MV-4-11 (cell line): ENCODE results near the gene GGT6.

Experiments used
- DNase-seq: peaks from one replicate; lab custom pipeline; 2025; lab: John Stamatoyannopoulos, UW

Gene GGT6

DNA sequence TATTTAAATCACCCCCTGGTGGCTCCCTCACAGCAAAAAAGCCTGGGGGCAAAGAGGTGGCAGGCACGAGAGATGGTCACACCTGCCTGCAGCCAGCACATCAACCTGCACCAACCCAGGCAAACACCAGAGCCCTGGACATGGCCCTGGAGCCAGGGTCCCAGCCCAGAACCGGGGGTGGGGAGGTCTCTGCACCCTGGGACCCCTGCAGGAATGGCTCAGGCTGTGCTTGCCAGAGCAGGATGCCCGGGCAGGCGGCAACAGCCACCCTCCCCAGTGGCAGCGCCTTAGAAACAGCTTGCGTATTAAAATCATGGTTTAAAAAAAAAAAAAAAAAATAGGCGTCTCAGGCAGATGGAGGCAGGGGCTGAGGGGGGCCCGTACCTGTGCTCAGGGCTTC lies 21.4 kb downstream of the GGT6 start:
- DNase-seq: no peak

DNA sequence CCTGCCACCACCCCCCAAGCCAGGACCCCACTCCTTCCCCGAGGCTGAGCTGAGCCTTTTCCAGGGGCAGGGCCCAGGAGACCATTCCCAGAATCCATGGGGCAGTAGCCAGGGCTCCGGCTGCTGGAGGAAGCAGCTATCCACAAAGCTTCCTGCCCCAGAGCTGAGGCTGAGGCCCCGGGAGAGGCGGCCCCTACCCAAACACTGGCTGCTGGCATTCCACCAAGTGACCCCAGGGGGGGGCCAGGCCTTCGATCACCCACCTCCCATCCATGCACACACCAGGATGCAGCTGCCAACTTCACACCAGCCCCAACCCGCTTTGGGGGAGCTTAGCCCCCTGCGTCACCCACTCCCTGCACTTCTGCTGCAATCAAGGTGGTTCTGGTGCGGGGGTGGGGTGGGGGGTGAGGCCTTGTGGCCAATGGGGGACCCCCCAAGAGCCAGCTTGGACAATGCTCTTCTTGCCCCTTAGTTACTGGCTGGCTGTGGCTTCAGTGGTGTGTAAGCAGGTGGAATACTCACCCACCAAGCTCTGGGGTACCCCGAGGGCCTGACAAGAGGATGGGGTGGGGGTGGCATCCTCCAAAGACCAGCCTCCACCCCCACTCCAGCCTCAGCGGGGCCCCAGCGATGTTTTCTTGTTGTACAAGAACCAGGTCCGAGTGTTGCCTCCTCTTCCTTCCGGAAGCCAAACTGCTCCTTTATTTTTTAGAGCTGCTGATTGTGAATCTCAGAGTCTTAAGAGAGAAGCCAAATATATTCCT lies 22.0 kb downstream of the GGT6 start:
- no peak for DNase-seq

DNA sequence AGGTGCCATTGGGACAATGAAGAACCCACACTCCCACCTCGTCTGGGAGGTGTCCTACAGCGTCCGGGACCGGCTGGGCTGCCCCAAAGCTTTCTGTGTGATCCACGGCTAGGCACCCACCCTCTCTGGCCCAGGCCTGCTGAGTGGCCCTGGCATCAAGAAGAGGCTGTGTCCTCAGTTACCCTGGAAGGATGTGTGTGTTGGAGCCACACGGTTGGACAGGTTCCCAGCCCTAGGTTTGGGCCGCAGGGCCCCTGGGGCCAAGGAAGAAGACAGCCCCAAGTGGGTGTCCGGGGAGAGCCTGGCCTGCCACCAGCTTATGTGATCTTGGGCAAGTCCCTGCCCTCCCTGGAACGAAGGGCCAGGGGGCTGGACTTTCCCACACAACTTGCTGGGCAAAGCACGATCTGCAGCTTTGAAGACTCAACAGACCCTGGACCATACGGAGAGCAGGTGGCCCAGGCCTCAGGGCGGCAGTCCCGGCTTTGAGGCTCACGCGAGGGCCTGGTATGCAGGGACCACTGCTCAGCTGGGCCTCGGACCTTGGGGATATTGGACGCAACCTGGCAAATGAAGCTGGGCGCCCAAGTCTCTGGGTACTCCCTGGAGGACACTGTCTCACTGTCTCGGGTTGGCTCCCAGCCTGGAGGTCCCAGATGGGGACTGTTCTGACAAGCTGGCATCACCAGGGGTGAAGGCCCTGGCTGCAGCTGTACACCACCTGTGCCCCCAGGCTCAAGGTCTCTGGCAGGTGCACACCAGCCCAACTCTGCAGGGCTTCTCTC lies 22.7 kb downstream of the GGT6 start:
- no peak for DNase-seq

DNA sequence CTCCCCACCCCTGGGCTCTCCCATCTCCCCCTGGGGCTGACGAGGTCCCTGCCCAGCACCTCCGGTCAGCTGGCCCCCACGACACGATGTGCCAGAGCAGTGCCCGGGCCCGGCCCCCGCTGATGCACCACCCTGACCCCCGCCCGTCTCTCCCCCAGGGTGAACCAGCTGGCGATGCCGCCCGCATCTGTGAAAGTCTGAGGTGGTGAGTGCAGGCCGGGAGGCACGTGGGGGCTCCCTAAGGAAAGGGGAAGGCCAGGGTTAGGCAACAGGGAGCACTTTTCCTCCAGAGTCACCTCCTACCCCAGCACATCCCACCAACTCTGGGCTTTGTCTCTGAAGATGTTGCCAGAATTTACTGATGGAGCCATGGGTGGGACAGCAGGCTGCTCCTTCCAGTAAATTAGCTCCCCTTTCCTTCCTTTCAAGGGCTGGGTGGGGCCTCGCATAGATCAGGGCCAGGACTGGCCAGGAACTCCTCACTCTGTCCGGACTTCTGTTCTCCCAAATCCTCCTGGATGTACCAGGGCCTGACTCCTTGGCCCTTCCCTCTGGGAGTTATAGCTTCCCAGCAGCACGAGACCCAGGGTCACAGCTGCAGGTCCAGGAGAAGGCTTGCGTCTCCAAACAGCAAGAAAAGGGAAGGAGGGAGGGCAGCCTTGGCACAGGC lies 23.5 kb downstream of the GGT6 start:
- DNase-seq: peak; percentile 65

DNA sequence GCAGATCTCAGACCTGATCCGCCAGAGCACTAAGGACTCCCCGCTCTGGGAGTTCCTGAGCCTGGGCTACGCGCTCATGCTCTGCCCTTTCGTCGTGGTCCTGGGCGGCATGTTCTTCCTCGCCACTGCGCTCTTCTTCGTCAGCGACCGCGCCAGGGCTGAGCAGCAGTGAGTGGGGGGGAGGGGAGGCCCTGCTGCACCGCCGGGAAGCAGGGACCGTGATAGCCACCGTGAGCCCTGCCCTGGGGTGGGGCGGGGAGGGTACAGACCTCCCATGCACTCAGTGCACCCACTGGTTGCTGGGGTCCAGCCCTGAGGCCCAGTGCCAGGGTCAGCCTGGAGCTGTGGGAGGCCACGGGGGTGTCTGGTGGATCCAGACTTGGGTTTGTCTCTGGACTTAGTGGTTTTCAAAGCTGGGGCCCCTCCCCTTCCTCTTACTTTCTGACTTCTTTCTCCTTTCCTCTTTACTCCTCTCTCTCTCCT lies 24.1 kb downstream of the GGT6 start:
- DNase-seq: peak; percentile 79

DNA sequence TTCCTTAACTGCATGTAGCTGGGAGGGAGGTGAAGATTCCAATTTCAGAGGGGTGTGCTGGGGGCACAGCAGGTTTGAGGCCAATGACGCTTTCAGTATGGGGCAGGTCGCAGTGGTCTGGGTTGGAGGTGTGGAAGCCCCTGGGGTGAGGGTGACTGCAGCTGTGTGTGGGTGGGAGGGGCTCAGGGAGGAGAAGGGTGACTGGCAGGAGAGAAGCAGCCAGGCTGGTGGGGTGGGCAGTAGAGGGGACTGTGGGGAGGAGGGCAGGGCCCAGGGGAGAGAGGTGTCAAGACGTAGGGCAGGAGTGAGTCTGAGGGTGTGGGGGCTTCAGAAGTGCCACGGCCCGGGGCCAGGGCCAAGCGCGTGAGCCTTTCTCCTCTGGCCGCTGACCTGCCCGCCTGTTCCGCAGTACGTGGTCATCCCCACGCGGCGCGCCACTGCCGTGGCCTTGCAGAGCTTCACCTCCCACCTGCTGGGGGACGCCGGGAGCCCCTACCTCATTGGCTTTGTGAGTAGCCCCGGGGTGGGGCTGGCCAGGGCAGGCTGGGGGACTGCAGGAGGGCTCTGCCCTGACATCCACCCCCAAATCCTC lies 24.6 kb downstream of the GGT6 start:
- no peak for DNase-seq

DNA sequence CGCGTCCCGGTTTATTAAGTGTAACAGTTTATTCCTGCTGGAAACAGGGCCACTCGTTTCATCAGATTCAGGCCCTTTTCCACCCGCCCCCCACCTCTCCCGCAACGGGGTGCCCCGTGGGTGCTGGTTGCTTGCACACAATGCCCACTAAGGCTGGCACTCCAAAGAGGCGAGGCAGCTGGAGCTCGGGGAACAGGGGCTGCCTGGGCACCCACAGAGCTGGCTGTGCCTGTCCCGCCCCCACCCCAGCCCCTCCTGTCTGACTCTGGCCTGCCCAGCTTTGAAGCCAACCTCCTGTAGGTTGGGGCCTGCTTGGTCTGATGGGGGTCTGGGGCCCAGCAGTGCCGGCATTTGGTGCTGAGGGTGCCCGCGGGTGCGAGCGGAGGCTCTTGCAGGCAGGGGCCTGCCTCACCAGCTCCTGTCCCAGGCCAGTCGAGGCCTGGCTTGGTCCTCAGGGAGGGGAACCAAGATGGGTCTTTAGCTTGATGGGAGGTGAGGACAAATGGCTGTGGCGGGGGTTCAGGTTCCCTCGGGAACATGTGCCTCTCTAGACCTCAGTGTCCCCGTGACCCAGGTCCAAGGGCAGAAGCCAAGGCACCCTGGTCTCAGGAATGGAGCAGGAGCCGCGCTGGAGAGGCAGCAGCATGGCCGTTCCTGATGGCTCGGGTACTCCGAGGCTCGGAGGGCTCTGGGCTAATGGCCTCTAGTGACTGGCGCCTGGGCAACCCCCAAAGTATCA lies 25.3 kb downstream of the GGT6 start:
- DNase-seq: no peak

DNA sequence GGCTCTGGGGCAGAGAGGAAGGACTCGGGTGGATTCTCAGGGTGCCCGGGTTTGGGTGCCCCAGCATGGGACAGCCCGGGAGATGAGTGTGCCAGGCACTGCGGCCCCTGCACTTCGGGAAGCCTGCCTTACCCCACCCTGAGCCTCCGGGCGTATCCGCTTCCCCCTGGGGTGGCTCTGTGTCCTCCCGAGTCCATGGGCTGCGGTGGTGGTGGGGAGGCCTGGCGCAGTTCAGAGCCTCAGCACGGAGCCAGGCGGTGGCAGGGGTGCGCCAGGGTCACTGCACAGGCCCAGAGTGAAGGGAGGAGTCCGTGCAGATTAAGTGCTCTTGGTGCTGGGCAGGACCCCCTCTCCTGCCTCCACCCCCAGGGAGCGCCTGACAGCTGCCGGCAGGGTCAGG lies 25.9 kb downstream of the GGT6 start:
- no peak for DNase-seq

DNA sequence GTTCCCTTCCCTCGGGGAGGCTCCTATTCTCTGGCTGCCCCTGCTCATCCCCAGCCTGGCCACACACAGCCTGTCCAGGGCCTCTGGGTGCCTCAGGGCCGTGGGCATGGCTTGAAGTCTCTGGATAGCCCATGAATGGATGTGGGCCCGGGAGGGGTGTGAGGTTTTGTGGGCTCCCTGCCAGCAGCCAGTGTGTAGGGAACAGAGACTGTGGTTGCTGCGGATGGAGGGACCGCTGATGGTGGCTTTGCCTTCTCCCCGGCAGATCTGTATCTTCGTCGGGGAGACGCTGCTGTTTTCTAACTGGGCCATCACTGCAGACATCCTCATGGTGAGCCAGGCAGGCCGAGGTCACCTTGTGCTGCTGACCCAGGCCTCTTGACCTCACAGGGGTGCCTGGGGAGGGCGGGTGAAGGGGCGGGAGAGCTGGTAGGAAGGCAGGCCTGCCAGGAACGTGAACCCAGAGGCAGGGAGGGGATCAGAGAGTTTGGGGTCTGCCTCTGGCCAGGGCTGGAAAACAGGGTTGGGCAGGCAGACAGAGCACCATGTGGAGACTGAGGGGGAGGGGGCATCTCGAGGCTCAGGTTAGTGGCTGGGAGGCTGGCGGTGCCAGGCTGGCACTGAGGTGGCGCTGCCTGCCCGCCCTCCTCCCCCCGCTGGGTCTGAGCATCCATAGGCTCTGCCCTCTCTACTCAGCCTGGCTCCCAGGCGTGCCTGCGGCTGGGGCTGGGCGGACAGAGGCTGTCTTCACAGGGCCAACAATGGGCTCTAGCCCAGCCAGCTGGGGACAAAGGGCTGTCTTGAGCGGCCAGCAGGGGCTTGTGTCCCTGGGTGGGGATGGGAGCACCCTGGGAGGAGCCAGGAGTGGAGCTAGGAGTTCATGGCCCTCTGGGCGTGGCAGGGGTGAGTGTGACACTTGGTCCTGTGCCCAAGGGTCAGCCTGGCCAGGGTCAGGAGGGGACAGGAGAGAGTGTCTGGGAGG lies 26.6 kb downstream of the GGT6 start:
- peak; percentile 73 for DNase-seq

DNA sequence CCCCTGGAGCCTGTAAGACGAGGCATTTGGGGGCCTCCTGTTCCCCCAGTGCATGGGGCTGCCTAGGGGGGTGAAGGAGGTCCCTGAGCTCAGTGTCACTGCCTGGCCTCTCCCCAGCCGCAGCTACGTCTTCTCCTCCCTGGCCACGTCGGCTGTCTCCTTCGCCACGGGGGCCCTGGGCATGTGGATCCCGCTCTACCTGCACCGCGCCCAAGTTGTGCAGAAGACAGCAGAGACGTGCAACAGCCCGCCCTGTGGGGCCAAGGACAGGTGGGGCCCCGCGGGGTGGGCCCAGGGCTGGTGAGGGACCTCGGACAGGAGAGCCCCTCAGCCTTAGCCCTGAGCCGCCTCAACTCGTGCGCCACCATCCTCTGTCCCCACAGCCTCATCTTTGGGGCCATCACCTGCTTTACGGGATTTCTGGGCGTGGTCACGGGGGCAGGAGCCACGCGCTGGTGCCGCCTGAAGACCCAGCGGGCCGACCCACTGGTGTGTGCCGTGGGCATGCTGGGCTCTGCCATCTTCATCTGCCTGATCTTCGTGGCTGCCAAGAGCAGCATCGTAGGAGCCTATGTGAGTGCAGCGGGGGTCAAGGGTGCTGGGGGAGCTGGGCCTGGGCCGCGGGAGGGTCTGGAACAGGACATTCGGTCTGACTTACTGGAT lies 27.4 kb downstream of the GGT6 start:
- no peak for DNase-seq

DNA sequence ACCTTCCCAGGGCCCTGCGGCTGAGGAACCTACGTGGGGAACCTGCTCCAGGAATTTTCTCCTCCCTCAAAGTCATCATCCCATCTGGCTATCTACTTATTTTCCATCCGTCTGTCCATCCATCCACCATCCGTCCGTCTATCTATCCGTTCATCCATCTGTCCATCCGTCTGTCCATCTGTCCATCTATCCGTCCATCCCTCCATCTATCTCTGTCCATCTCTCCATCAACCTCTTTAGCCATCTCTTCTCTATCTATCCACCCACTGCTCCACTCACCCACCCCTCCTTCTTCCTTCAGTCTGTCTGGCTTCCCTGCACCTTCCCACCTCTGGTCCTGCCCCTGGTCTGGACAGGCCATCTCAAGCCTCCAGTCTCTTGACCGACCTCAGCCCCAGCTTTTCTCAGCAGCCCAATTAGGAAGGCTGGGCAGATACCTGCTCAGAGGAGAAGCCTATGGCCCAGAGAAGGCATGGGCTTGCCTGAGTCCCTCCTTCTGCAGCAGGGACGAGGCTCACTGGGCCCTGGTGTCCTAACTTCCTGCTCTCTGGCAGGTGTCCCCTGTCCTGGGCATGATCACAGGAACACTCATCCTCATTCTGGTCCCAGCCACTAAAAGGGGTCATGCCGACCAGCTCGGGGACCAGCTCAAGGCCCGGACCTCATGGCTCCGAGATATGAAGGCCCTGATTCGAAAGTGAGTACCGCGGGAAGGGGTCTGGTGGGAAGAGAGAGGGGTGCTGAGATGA lies 28.2 kb downstream of the GGT6 start:
- no peak for DNase-seq

DNA sequence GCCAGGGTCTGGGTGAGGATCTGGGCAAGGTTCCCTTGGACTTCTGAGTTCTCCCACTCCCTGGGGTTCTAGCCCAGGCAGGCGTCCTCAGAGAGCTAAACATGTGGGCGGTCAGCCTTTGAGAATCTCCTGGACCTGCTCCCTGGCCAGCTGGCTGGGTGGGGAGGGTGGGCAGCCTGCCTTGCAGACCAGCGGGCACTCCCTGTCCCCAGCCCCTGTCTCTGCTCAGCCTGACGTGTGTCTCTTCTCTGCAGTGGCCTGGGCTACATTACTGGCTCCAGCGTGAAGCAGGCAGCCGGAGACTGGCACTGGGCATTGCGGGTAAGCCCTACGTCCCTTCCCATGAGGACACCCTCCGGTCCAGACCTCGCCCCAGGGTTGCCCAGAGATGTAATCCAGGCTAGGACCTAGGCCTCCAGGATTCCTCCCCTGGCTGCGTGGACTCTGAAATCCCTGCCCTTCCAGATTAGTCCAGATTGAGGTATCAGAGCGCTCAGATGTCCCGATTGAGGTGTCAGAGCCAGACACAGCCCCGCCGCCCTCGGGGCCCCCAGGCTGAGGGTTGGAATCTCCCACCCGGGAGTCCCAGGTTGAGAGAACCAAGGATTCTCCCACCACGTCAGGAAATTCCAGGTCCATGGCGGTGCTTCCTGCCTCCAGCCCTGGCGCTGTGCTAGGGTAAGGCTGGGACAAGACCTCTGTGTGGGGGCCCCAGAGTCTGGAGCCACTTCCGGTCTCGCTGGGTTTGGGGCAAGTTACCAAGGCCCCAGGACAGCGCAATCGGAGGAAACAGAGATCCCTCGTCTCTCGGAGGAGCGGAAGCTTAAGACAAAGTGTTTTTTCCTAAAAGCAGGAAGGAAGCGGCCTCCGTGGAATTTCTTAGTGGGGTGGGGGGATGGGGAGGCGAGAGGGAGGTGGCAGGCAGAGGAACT lies 29.3 kb downstream of the GGT6 start:
- no peak for DNase-seq

DNA sequence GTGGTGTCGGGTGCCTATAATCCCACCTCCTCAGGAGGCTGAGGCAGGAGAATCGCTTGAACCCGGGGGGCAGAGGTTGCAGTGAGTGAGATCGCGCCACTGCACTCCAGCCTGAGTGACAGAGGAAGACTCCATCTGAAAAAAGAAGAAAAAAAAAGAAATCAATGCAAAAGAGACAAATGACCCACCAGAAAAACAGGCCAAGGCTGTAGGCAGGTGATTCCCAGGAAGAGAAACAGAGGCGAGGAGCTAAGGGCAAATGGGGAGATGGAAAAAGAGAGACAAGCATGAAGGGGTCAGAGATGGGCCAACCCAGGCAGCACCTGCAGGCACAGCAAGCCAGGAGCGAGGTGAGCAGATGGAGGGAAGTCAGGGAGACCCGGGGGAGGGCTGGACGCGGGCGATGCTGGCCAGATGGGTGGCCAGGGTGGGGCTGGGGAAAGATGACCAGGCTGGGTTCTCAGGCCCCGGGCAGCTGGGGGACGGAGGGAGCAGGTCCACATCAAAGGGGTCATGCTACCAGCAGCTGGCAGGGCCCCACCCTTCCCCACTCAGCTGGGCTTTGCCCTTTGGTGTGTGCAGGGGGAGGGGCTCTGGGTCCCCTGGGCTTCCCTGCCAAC lies 30.7 kb downstream of the GGT6 start:
- DNase-seq: no peak

DNA sequence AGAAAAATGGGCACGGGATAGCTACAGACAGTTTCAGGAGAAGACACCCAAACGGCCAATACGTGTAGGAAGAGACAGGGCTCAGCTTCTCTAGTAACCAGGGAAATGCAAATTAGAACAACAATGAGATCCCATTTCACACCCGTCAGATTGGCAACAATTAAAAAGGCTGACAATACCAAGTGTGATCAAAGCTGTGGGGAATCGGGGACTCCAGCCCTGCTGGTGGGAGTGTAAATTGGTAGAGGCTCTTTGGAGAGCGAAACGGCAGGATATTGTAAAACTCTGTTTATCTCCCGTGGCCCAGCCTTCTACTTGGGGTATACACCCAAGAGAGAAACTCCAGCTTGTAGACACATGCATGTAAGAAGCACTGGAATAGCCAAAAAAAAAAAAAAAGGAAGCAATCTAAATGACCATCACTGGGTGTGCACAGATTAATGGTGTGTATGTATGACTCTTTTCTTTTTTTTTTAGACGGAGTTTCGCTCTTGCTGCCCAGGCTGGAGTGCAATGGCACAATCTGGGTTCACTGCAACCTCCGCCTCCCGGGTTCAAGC lies 32.7 kb downstream of the GGT6 start:
- DNase-seq: peak; percentile 25

DNA sequence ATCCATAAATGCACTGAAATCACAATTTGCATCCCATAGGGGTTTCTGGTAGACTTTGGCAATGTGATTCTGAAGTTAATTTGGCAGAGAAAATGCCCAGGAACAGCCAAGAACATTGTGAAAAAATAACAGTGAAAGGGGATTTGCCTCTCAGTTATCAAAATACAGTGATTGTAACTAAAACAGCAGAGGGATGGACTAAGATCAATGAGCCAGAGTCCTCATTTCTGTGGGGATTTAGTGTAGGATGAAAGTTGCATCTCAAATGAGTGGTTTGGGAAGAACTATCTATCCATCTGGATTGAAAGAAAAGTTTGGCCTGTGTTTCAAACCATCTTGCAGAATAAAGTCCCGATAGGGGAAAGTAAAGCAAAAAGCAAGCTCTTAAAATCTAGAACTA lies 33.2 kb downstream of the GGT6 start:
- DNase-seq: no peak

DNA sequence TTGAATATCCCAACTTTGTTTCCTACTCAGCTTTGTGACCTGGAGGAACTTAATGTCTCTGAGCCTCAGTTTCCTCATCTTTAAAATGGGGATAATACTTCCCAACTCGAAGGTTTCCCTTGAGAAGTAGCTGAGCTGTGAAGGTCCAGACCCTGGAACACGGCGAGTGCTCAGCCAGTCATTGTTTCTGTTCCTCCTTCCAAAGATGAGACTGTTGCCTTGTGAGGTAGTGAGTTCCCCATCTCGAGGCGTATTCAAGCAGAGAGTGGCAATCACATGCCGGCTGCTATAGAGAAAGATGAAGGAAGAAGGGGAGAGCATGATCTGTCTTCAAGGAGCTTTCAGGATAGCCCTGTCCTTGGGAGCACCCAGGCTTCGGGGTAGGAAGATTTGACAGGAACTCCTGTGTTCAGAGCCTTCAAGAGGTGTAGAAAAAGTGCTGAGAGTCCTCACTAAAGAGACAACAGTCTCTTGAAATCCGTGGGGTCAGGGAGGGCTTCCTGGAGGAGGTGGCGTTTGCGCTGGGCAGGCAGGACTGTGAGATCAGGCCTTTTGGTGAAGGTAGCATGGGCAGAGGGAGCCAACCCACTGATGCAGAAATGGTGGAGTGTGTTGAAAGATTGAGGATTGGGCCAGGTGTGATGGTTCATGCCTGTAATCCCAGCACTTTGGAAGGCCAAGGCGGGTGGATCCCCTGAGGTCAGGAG lies 34.5 kb downstream of the GGT6 start:
- DNase-seq: no peak

DNA sequence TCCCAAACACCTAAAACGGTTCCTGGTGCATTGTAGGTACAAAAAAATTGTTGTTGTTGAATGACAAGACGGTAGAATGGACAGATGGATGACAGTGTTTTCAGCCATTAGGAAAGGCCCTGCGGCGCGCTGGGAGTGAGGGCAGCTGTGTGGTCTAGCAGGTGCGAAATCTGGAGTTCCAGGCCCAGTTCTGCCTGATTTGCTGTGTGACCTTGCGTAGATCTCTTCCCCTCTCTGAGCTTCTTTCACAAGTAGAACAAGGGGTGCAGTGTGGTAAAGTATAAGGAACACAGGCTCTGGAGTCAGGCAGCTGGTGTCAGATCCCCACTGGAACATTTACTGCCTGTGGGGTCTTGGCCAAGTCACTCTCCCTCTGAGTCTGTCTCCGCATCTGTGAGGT lies 36.4 kb downstream of the GGT6 start:
- no peak for DNase-seq
